Left ventricle myocardium inferior (tissue), 1 donor: ENCODE results near the gene ARHGAP1. TPM values are rescaled to one million over a fixed set of nuclear protein-coding genes. Genes with fewer than 3 reads are reported as not detected.

Source experiments
- DNase-seq: peaks from one replicate; pipeline ENCODE4 v3.0.0-alpha.2; 2020
- H3K27ac ChIP-seq: fragments of 200-600 bp; replicated peaks from 2 replicates; pipeline ENCODE4 v1.8.0; 2021
- H3K27me3 ChIP-seq: fragments of 200-600 bp; 2 replicates; pipeline ENCODE4 v1.8.0; 2021; ENCODE audit warnings: low read depth
- H3K36me3 ChIP-seq: fragments of 200-600 bp; 2 replicates; pipeline ENCODE4 v1.8.0; 2021
- H3K4me1 ChIP-seq: fragments of 200-600 bp; 2 replicates; pipeline ENCODE4 v1.8.0; 2021
- H3K4me3 ChIP-seq: fragments of 200-600 bp; 2 replicates; pipeline ENCODE4 v1.8.0; 2021; ENCODE audit warnings: mild to moderate bottlenecking, moderate library complexity
- H3K9me3 ChIP-seq: fragments of 200-600 bp; replicated peaks from 2 replicates; pipeline ENCODE4 v1.8.0; 2021
- CTCF ChIP-seq: fragments of 200-600 bp; IDR thresholded peaks from 2 replicates; pipeline ENCODE4 v1.8.0; 2021; ENCODE audit warnings: antibody characterized with exemption, mild to moderate bottlenecking, borderline replicate concordance
- intact Hi-C: fragments of 100-400 bp; cut with micrococcal nuclease; formaldehyde crosslinking; loops from one replicate; pipeline ENCODE4 v1.11.0; 2022
- total RNA-seq: library from RNA; stranded (reverse); fragmentation: NEBNext Ultra II Directional; extraction: Animal tissue kit (Norgen Biotek cat#: 25700); gene quantifications from one replicate; pipeline ENCODE4 v1.2.1, GENCODE V29; 2021
- donor health status: DM: no; HTN: yes; CAD: no; lungs with severe emphysema.

ARHGAP1 gene
- total RNA-seq, 1 donor from 2014 or later = 101 TPM

- peaks cover 69% of the 10 kb centered on the region for H3K36me3 ChIP-seq
- no peak overlapping the region for H3K4me3 ChIP-seq
- intact Hi-C loops = no loop called here
- no peaks in the 10 kb centered on the region for H3K4me1 ChIP-seq
- TF ChIP-seq CTCF = no peak
- H3K27me3 ChIP-seq = no peaks in the 10 kb centered on the region
- no peaks in the 10 kb centered on the region for H3K9me3 ChIP-seq
- DNase-seq = no peak
- H3K27ac ChIP-seq = no peak overlapping the region
These were observed 42.6 kb upstream of the ARHGAP1 start for GRCh38 chr11:46743043-46743442.

GRCh38 chr11:46741600-46742484, 41.4 kb upstream of the ARHGAP1 start:
- no peaks in the 10 kb centered on the region for H3K4me1 ChIP-seq
- DNase-seq = no peak
- peaks cover 57% of the 10 kb centered on the region for H3K36me3 ChIP-seq
- TF ChIP-seq CTCF = no peak
- peak overlapping the region; percentile 11 for H3K27ac ChIP-seq
- H3K27me3 ChIP-seq = no peaks in the 10 kb centered on the region
- H3K9me3 ChIP-seq = no peaks in the 10 kb centered on the region
- intact Hi-C loops = no loop called here
- no peak overlapping the region for H3K4me3 ChIP-seq

- Histone ChIP-seq H3K36me3 (peaks cover 29% of the 10 kb centered on the region), H3K4me1 (no peaks in the 10 kb centered on the region), H3K27ac (no peak overlapping the region), H3K27me3 (no peaks in the 10 kb centered on the region), H3K4me3 (no peak overlapping the region), H3K9me3 (no peaks in the 10 kb centered on the region)
- no peak for TF ChIP-seq CTCF
- no peak for DNase-seq
- intact Hi-C loops = no loop called here
These were observed 38.5 kb upstream of the ARHGAP1 start for GRCh38 chr11:46738887-46739286.

GRCh38 chr11:46737699-46738098, 37.3 kb upstream of the ARHGAP1 start:
- no peak for TF ChIP-seq CTCF
- intact Hi-C loops = no loop called here
- Histone ChIP-seq H3K4me1 (no peaks in the 10 kb centered on the region), H3K27ac (no peak overlapping the region), H3K36me3 (peaks cover 17% of the 10 kb centered on the region), H3K9me3 (no peaks in the 10 kb centered on the region), H3K27me3 (no peaks in the 10 kb centered on the region), H3K4me3 (no peak overlapping the region)
- DNase-seq = no peak

GRCh38 chr11:46736615-46737014, 36.2 kb upstream of the ARHGAP1 start:
- no peak for DNase-seq
- H3K4me3 ChIP-seq = no peak overlapping the region
- H3K27ac ChIP-seq = no peak overlapping the region
- H3K36me3 ChIP-seq = peaks cover 6% of the 10 kb centered on the region
- no peak for TF ChIP-seq CTCF
- intact Hi-C loops = no loop called here
- no peaks in the 10 kb centered on the region for H3K27me3 ChIP-seq
- no peaks in the 10 kb centered on the region for H3K9me3 ChIP-seq
- H3K4me1 ChIP-seq = no peaks in the 10 kb centered on the region
